NCI-H510A treated with DMSO at 0.1 percent for 48 hours (cell line): ENCODE measurements around the gene KIAA0586.

Experiments
- DNase-seq: peaks from one replicate; lab custom pipeline; 2025; lab: John Stamatoyannopoulos, UW

Gene KIAA0586

DNA sequence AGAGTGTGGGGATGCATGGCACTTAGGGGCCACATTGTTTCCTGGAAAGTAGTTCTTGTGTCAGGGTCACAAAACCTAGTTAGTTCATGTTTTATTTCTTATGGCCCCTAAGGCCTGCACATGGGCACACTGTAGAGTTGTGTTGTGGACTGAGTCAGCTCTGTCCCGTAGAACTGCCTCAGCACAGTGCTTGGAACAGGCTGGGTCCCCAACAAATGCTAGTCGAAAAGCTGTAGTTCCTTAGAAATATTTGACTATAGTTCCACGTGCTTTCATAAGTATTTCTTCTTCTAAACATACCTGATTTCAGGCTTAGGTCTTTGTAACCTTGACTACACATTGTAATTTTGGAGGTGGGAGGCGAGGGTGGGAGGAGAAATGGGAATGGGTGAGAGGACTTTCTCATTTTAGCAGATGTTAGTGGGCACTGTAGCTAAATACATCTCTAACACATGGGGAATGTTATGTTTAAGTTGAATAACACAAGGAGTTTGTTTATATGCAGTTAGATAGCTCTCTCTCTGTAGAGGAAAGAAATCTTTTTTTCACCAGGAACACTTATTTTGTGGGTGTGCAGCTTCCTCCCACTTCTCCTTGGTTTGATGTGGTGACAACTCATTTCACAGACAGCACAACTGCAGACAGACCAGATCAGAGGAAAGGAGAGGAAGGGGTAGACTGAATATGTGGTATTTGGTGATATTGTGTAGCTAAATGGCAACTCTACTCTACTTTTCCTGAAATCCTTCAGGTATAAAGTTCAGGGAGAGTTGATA is 170.7 kb downstream of the KIAA0586 start:
- no peak for DNase-seq

DNA sequence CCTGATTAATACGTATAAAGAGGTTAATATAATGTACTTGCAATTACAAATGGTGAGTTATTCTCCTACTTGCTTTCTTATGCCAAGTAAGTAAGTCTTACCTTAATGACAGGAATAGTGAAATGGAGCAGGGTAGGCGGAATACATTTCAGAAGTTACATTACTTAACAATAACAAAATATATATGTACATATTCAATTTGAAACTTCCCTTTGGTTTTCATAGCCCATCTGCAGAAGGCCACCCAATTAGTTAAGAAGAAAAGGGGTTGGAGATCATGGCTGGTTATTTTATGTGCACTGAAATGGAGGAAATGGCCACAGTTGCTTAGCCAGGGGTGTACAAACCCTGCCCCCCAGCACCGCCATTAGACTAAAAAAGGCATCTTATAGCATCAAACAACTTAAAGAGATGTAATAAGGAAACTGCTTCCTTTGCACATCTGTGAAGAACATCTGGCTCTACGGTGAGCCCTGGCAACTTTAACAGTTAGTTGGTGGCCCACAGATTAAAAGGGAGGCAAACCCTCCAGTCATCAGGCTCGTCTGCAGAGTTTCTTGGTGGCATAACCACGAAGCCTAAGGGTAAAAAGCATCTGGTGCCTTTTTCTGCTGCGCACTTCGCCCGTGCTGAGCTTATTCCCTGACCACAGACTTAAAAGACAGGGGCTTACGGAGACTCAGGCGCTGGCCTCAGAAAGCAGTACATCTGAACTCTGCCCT is 171.4 kb downstream of the KIAA0586 start:
- no peak for DNase-seq

DNA sequence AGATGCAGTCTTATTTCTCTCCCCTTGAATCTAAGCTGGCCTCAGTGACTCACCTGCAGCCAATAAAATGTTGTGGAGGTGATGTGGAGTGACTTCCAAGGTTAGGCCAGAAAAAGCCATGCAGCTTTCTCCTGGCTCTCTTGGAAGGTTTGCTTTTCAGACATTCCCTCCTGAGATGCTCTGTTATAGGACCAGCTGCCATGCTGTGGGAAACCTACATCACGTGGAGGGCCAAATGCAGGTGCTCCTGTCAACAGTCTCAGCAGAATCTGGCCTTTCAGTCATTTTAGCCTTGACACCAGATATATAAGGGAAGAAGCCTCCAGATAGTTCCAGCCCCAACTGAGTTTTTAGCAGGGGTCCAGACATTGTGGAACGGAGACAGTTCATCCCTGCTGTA is 172.2 kb downstream of the KIAA0586 start:
- no peak for DNase-seq
